Measurements from ENCODE around the gene LIMK2. TPM values are rescaled to one million over a fixed set of nuclear protein-coding genes. Genes with fewer than 3 reads are reported as not detected.

Gene LIMK2
- total RNA-seq, 1 experiment from 2014 or later = 23.5 TPM

Other genes starting within 250 kb of the LIMK2 start
- gene MORC2, start 243.5 kb upstream of the LIMK2 start, total RNA-seq (2014; rRNA removed; shearing (Covaris generic)) = 11.8 and 12.1 TPM in 2 replicates
- gene TUG1, start 243.0 kb upstream of the LIMK2 start, total RNA-seq (2014; rRNA removed; shearing (Covaris generic)) = 42.4 and 44.8 TPM in 2 replicates
- 55.8 and 61.1 TPM in 2 replicates for gene SMTN, start 131.0 kb upstream of the LIMK2 start, total RNA-seq (2014; rRNA removed; shearing (Covaris generic))
- 128 and 162 TPM in 2 replicates for gene SELENOM, start 104.7 kb upstream of the LIMK2 start, total RNA-seq (2014; rRNA removed; shearing (Covaris generic))
- gene INPP5J, start 89.3 kb upstream of the LIMK2 start, total RNA-seq (2014; rRNA removed; shearing (Covaris generic)) = 0.33 and 1.3 TPM in 2 replicates
- gene PLA2G3, start 71.8 kb upstream of the LIMK2 start, total RNA-seq (2014; rRNA removed; shearing (Covaris generic)) = not detected in 2 replicates
- gene RNF185, start 52.1 kb upstream of the LIMK2 start, total RNA-seq (2014; rRNA removed; shearing (Covaris generic)) = 14.3 and 15.5 TPM in 2 replicates
- 2.7 and 6.8 TPM in 2 replicates for gene PIK3IP1, start 80.2 kb downstream of the LIMK2 start, total RNA-seq (2014; rRNA removed; shearing (Covaris generic))
- gene PATZ1, start 134.0 kb downstream of the LIMK2 start, total RNA-seq (2014; rRNA removed; shearing (Covaris generic)) = 1.1 and 3.0 TPM in 2 replicates
- 66.1 and 70.2 TPM in 2 replicates for gene DRG1, start 187.3 kb downstream of the LIMK2 start, total RNA-seq (2014; rRNA removed; shearing (Covaris generic))